Mesenchymal stem cell (in vitro differentiated cells and primary cell): Measurements from ENCODE around the gene SLC22A31.
A peak's percentile ranks its signal among the peaks of the same experiment; 100 is the strongest.

Source experiments
- DNase-seq: peaks from one replicate; pipeline ENCODE4 v3.0.0-alpha.2; 2013
- H2AFZ ChIP-seq: one replicate; pipeline ENCODE4 v1.6.1; 2013; ENCODE audit warnings: low read depth, mild to moderate bottlenecking, control low read depth, inconsistent platforms, low read length, moderate library complexity
- H2AK5ac ChIP-seq: 2 replicates; pipeline ENCODE4 v1.6.1; 2013; ENCODE audit warnings: low read length, moderate library complexity, mild to moderate bottlenecking, inconsistent platforms; ENCODE audit not compliant: severe bottlenecking
- H2BK120ac ChIP-seq: one replicate; pipeline ENCODE4 v1.6.1; 2013; ENCODE audit warnings: low read depth, mild to moderate bottlenecking, inconsistent platforms, low read length, moderate library complexity
- H2BK12ac ChIP-seq, 2 experiments: one replicate each; pipeline ENCODE4 v1.6.1; 2013; ENCODE audit warnings: inconsistent platforms in 2 of 2, low read length in 2 of 2, mild to moderate bottlenecking in 2 of 2, moderate library complexity in 2 of 2, control low read depth in 1 of 2
- H2BK15ac ChIP-seq: one replicate; pipeline ENCODE4 v1.6.1; 2013; ENCODE audit warnings: mild to moderate bottlenecking, low read depth, inconsistent platforms; ENCODE audit not compliant: poor library complexity, severe bottlenecking
- H2BK5ac ChIP-seq: 2 replicates; pipeline ENCODE4 v1.6.1; 2013; ENCODE audit warnings: low read depth, mild to moderate bottlenecking, low read length, control low read depth, inconsistent platforms; ENCODE audit not compliant: poor library complexity, severe bottlenecking
- H3K14ac ChIP-seq, 2 experiments: one replicate each; pipeline ENCODE4 v1.6.1; 2013; ENCODE audit warnings: inconsistent platforms in 2 of 2, low read length in 2 of 2, control low read depth in 1 of 2, mild to moderate bottlenecking in 1 of 2, moderate library complexity in 1 of 2
- H3K18ac ChIP-seq, 2 experiments: one replicate each; pipeline ENCODE4 v1.6.1; 2013; ENCODE audit warnings: inconsistent platforms in 2 of 2, low read length in 2 of 2, control low read depth in 1 of 2, low read depth in 1 of 2, mild to moderate bottlenecking in 1 of 2
- H3K23ac ChIP-seq, 2 experiments: one replicate each; pipeline ENCODE4 v1.6.1; 2013; ENCODE audit warnings: inconsistent platforms in 2 of 2, low read length in 2 of 2, mild to moderate bottlenecking in 2 of 2, moderate library complexity in 2 of 2, control low read depth in 1 of 2
- H3K27ac ChIP-seq: 2 replicates; pipeline ENCODE4 v1.5.1; 2013; ENCODE audit warnings: mild to moderate bottlenecking, moderate library complexity, low read length, control low read depth, inconsistent platforms; ENCODE audit not compliant: poor library complexity, severe bottlenecking
- H3K27me3 ChIP-seq, 2 experiments: 2 replicates each; pipeline versions ENCODE4 v1.6.1 to v1.7.0; 2013; ENCODE audit warnings: low read length in 2 of 2, mild to moderate bottlenecking in 2 of 2, moderate library complexity in 2 of 2, control low read depth in 1 of 2, inconsistent platforms in 1 of 2; ENCODE audit not compliant: control insufficient read depth in 1 of 2, insufficient read depth in 1 of 2
- H3K36me3 ChIP-seq, 2 experiments: 2 replicates each; pipeline versions ENCODE4 v1.6.1 to v1.7.0; 2013; ENCODE audit warnings: low read length in 2 of 2, control low read depth in 1 of 2, inconsistent platforms in 1 of 2, low read depth in 1 of 2, mild to moderate bottlenecking in 1 of 2; ENCODE audit not compliant: insufficient read depth in 2 of 2, control insufficient read depth in 1 of 2
- H3K4ac ChIP-seq, 2 experiments: one replicate each; pipeline ENCODE4 v1.6.1; 2013; ENCODE audit warnings: inconsistent platforms in 2 of 2, low read length in 2 of 2, mild to moderate bottlenecking in 2 of 2, moderate library complexity in 2 of 2, control low read depth in 1 of 2, low read depth in 1 of 2
- H3K4me1 ChIP-seq: 2 replicates; pipeline ENCODE4 v1.6.1; 2013; ENCODE audit warnings: low read depth, low read length, control low read depth; ENCODE audit not compliant: control insufficient read depth, insufficient read depth
- H3K4me2 ChIP-seq: 2 replicates; pipeline ENCODE4 v1.6.1; 2013; ENCODE audit warnings: low read length, mild to moderate bottlenecking, inconsistent platforms; ENCODE audit not compliant: poor library complexity, severe bottlenecking
- H3K4me3 ChIP-seq, 2 experiments: 2 replicates each; pipeline versions ENCODE4 v1.5.1 to v1.7.0; 2013; ENCODE audit warnings: low read length in 2 of 2, mild to moderate bottlenecking in 2 of 2, control low read depth in 1 of 2, low read depth in 1 of 2; ENCODE audit not compliant: insufficient read depth in 1 of 2
- H3K79me1 ChIP-seq: replicated peaks from 2 replicates; pipeline ENCODE4 v1.6.1; 2013; ENCODE audit warnings: mild to moderate bottlenecking, control low read depth, low read length, inconsistent platforms; ENCODE audit not compliant: poor library complexity, severe bottlenecking
- H3K9ac ChIP-seq: 2 replicates; pipeline ENCODE4 v1.7.0; 2013; ENCODE audit warnings: mild to moderate bottlenecking, low read length, moderate library complexity
- H3K9me3 ChIP-seq: 2 replicates; pipeline ENCODE4 v1.7.0; 2013; ENCODE audit warnings: mild to moderate bottlenecking, low read length; ENCODE audit not compliant: control insufficient read depth
- H4K8ac ChIP-seq: one replicate; pipeline ENCODE4 v1.6.1; 2013; ENCODE audit warnings: inconsistent platforms, mild to moderate bottlenecking, low read length, moderate library complexity
- H4K91ac ChIP-seq: one replicate; pipeline ENCODE4 v1.6.1; 2013; ENCODE audit warnings: mild to moderate bottlenecking, low read length, inconsistent platforms
- WGBS: methylation state at CpG from one replicate; pipeline ENCODE4 v1.1.7; 2013; ENCODE audit warnings: mixed read lengths; 5-methylcytosine and 5-hydroxymethylcytosine counted together

The SLC22A31 gene

DNA sequence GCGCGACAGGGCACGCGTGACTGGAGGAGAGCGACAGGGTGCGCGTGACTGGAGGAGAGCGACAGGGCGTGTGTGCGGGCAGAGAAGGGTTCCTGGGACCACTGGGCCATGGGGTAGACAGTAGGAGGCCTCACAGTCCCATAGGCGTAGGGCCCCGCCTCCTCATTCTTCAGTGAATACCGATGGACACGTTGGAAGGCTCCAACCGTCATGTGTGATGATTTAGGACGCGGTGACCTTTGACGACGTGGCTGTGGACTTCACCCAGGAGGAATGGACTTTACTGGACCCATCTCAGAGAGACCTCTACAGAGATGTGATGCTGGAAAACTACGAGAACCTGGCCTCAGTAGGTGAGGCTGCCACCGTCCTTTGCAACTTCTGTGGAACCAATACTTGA, 22.6 kb upstream of the SLC22A31 start:
- Histone ChIP-seq H3K79me1 (peaks cover 46% of the 10 kb centered on the region), H3K9me3 (peaks cover 22% of the 10 kb centered on the region), H2AK5ac (no peak overlapping the region), H4K8ac (no peak overlapping the region), H3K4me3 (no peak overlapping the region), H3K36me3 (peaks cover 72 to 79% of the 10 kb centered on the region in 2 experiments), H3K14ac (no peak overlapping the region), H2AFZ (no peak overlapping the region), H3K18ac (no peak overlapping the region), H3K4me1 (peaks cover 2% of the 10 kb centered on the region), H3K4me2 (no peak overlapping the region), H2BK5ac (no peak overlapping the region), H2BK15ac (no peak overlapping the region), H2BK120ac (no peak overlapping the region), H4K91ac (no peak overlapping the region), H3K9ac (no peak overlapping the region), H3K4ac (no peak overlapping the region), H3K27me3 (no peaks in the 10 kb centered on the region), H3K27ac (no peak overlapping the region), H2BK12ac (no peak overlapping the region), H3K23ac (no peak overlapping the region)
- DNase-seq: no peak
- WGBS: 98% methylated on average over 21 of the region's 21 CpGs

DNA sequence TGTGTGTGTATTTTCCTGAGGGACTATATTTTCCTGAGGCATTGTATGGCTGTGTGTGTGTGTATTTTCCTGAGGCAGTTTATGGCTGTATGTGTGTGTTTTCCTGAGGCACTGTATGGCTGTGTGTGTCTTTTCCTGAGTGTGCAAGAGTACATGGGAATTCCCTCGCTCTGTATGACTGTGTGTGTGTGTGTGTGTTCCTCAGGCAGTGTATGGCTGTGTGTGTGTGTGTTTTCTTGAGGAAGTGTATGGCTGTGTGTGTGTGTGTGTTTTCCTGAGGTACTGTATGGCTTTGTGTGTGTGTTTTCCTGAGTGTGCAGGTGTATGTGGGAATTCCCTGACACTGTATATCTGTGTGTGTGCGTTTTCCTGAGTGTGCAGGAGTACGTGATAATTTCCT, 21.3 kb upstream of the SLC22A31 start:
- H3K79me1 ChIP-seq: peaks cover 43% of the 10 kb centered on the region
- H4K8ac ChIP-seq: no peak overlapping the region
- no peak overlapping the region for H3K4me3 ChIP-seq
- no peak overlapping the region for H2BK15ac ChIP-seq
- H3K27ac ChIP-seq: no peak overlapping the region
- no peak overlapping the region for H2BK12ac ChIP-seq
- WGBS: 96% methylated on average over 3 of the region's 3 CpGs
- H2AK5ac ChIP-seq: no peak overlapping the region
- no peak overlapping the region for H4K91ac ChIP-seq
- no peaks in the 10 kb centered on the region for H3K27me3 ChIP-seq
- H3K4me2 ChIP-seq: no peak overlapping the region
- no peak overlapping the region for H3K18ac ChIP-seq
- no peak overlapping the region for H3K9ac ChIP-seq
- H3K23ac ChIP-seq: no peak overlapping the region
- H3K4me1 ChIP-seq: peaks cover 3% of the 10 kb centered on the region
- peaks cover 58 to 66% of the 10 kb centered on the region in 2 experiments for H3K36me3 ChIP-seq
- H3K14ac ChIP-seq: no peak overlapping the region
- no peak overlapping the region for H2BK5ac ChIP-seq
- H3K9me3 ChIP-seq: peaks cover 8% of the 10 kb centered on the region
- H2AFZ ChIP-seq: no peak overlapping the region
- H3K4ac ChIP-seq: no peak overlapping the region
- no peak for DNase-seq
- H2BK120ac ChIP-seq: no peak overlapping the region

DNA sequence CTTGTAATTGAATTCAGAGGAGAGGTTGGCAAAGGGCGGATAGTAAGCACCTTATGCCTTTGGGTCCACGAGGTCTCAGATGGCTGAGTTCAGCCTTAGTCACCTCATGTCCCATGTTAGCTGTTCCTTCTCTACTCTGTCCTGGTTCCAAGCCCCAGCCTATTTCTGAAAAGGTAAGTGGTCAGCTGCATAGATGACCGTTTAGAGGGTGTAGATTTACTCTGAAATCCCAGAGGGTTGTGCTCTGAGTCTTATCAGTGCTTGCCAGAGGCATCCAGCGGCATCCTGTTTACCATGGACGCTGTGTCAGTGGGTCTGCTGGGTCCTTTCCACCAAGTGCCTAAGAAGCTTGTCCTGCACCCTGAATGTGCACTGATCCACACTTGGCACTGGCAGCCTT, 19.0 kb upstream of the SLC22A31 start:
- no peak overlapping the region for H4K91ac ChIP-seq
- H3K79me1 ChIP-seq: peaks cover 41% of the 10 kb centered on the region
- no peak overlapping the region for H3K23ac ChIP-seq
- no peak overlapping the region for H3K18ac ChIP-seq
- no peak overlapping the region for H3K27ac ChIP-seq
- H2BK15ac ChIP-seq: no peak overlapping the region
- H3K14ac ChIP-seq: no peak overlapping the region
- peak overlapping the region in 1 of 2 experiments; percentile 14 for H3K4me3 ChIP-seq
- H3K4ac ChIP-seq: no peak overlapping the region
- H3K4me2 ChIP-seq: no peak overlapping the region
- H4K8ac ChIP-seq: no peak overlapping the region
- no peak for DNase-seq
- peak overlapping the region; percentile 27 for H3K9ac ChIP-seq
- peaks cover 40 to 44% of the 10 kb centered on the region in 2 experiments for H3K36me3 ChIP-seq
- WGBS: 85% methylated on average over 5 of the region's 5 CpGs
- no peak overlapping the region for H2BK120ac ChIP-seq
- no peak overlapping the region for H2BK12ac ChIP-seq
- H3K9me3 ChIP-seq: no peaks in the 10 kb centered on the region
- H2BK5ac ChIP-seq: no peak overlapping the region
- no peak overlapping the region for H2AFZ ChIP-seq
- peaks cover 6% of the 10 kb centered on the region for H3K4me1 ChIP-seq
- H2AK5ac ChIP-seq: no peak overlapping the region
- no peaks in the 10 kb centered on the region for H3K27me3 ChIP-seq

DNA sequence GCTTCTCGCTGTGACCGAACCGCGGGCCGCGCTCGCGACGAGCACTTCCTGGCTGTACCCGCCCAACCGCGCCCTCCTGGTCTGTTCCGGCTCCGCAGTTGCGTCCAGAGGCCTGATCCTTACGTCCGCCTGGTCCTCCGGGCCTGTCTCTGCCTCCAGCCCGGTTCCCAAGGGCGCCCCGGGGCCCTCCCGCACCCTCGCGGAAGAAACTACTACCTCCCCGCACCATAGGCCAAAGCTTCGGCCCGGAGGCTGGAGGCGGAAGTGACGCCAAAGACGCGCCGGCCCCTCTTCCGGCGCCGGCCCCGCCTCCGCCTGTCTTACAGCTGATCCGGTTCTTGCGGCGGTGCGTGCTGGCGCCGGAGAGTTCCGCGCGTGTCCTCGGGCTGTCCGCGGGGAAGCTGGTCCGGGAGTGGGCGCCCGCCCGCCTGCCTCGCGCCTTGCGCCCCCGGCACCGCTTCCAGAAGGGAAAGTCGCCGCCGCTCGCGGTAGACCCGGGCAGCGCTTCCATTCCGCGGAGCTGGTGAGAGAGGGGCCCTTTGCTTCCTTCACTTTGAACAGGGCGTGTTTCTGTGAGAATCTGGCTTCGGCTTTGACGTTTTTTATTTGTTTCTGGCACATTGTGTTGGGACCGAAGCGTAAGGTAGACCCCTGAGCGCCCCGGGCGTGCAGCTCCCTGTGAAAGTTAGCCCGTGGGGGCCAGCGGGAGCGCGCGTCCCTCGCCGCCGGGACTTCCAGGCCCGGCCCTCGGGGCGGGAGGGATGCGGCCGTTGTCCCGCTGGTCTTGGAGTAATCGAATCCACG, 17.3 kb upstream of the SLC22A31 start, which contains the start of gene ZNF778:
Gene ZNF778 (plus strand): TSS at position 316 of the 804 bp plus-strand sequence. CDS start 3,425 bp downstream, outside the sequence.
- no peak within 1 kb of the TSS for H2BK15ac ChIP-seq
- H3K18ac ChIP-seq: peak within 1 kb of the TSS; percentile 92 to 99
- no peaks in the 10 kb centered on the region for H3K27me3 ChIP-seq
- peak within 1 kb of the TSS; percentile 90 for H2BK5ac ChIP-seq
- H3K9me3 ChIP-seq: no peaks in the 10 kb centered on the region
- H3K9ac ChIP-seq: peak within 1 kb of the TSS; percentile 99
- peak within 1 kb of the TSS in 1 of 2 experiments; percentile 28 for H2BK12ac ChIP-seq
- peak within 1 kb of the TSS in 1 of 2 experiments; percentile 94 for H3K23ac ChIP-seq
- H3K4ac ChIP-seq: peak within 1 kb of the TSS; percentile 35 to 100
- peak within 1 kb of the TSS; percentile 91 to 95 for H3K4me3 ChIP-seq
- peak within 1 kb of the TSS; percentile 99 for H4K8ac ChIP-seq
- peak within 1 kb of the TSS; percentile 56 for H2AK5ac ChIP-seq
- H3K4me2 ChIP-seq: peak within 1 kb of the TSS; percentile 90
- under 1% methylated on average over 76 of the region's 91 CpGs for WGBS
- H3K27ac ChIP-seq: peak within 1 kb of the TSS; percentile 91
- peak; percentile 90 for DNase-seq
- peak within 1 kb of the TSS; percentile 99 for H2AFZ ChIP-seq
- no peak within 1 kb of the TSS for H2BK120ac ChIP-seq
- H3K14ac ChIP-seq: peak within 1 kb of the TSS in 1 of 2 experiments; percentile 84
- H3K79me1 ChIP-seq: peaks cover 31% of the 10 kb centered on the region
- peak within 1 kb of the TSS; percentile 88 for H4K91ac ChIP-seq
- H3K4me1 ChIP-seq: peaks cover 6% of the 10 kb centered on the region
- H3K36me3 ChIP-seq: peaks cover 23 to 29% of the 10 kb centered on the region in 2 experiments
